NT2/D1 (cell line): Measurements from ENCODE around the gene FBXL17.

Experiments used
- SUZ12 ChIP-seq: IDR thresholded peaks from 2 replicates; pipeline ENCODE4 v1.6.1; 2011; ENCODE audit not compliant: insufficient read length, insufficient read depth; ENCODE audit errors: extremely low read depth
- YY1 ChIP-seq: IDR thresholded peaks from 2 replicates; pipeline ENCODE4 v1.6.1; 2011; ENCODE audit not compliant: insufficient read length, insufficient read depth
- ZNF274 ChIP-seq: IDR thresholded peaks from 2 replicates; pipeline ENCODE4 v1.6.1; 2011; ENCODE audit warnings: mild to moderate bottlenecking, low read depth, low read length

- TF ChIP-seq YY1 (no peak), ZNF274 (no peak), SUZ12 (no peak)
These were observed 105.5 kb downstream of the FBXL17 start for GRCh38 chr5:108276187-108277050.
